ENCODE results near the gene AMH. TPM values are rescaled to one million over a fixed set of nuclear protein-coding genes. Genes with fewer than 3 reads are reported as not detected.
"Not testable (repeated sequence)": the region's sequence is repeated elsewhere in the genome, so short reads cannot be mapped to it uniquely, and the experiment has no call there.

Gene AMH
- total RNA-seq, 1 experiment from 2014 or later, result 5.0 TPM

DNA sequence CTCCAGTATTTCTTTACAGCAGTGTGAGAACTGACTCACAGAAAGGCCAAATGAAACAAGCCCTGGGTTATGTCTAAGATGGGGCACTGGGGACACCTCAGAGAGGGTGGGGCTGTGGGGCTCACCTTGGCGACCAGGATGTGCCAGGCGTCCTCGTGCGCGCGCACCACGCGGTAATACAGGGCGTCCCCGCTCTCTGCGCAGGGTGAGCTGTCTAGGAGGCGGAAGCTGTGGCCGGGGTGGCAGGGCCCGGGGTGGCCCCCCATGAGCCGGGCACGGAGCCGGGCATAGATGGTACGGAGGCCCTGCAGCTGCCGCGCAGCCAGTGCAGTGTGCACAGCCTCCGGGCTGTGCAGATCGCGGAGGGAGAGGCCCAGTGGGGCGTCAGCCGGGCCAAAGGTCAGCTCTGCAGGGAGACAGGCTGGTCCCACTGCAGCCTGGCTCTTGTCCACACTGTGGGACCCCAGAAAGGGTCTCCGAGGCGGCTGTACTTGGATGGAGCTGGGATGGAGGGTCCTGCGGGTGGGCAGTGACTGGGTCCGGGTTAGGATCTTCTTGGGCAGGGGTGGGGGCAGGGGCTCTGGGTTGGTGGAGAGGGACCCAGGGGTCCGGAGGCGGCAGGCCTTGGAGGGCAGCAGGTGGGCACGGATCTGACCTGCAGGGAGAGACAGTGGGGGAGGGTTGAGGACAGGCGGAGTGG lies 29.5 kb downstream of the AMH start:
- intact Hi-C loops (cut with micrococcal nuclease; ENCODE audit: unreplicated experiment), result no loop called here
- Mint-ChIP-seq H3K4me1 (ENCODE audit: low read depth, unreplicated experiment) (peaks cover 8% of the 10 kb centered on the region), H3K36me3 (ENCODE audit: insufficient read depth, unreplicated experiment) (peaks cover 35% of the 10 kb centered on the region), H3K9me3 (ENCODE audit: low read depth, unreplicated experiment) (no peaks in the 10 kb centered on the region), H3K27me3 (ENCODE audit: unreplicated experiment) (no peaks in the 10 kb centered on the region), H3K4me3 (ENCODE audit: low read depth, unreplicated experiment) (no peak overlapping the region), H3K27ac (ENCODE audit: unreplicated experiment) (no peak overlapping the region)
- CTCF ChIA-PET, result no interaction called here
- no TSS peak for BruUV-seq (replicated peaks)
- DNase-seq, result no peak
- no peak for TF ChIP-seq CTCF (IDR thresholded peaks at IDR 0.05; ENCODE audit: unreplicated experiment)

- H3K9me3 Mint-ChIP-seq (ENCODE audit: low read depth, unreplicated experiment), result no peaks in the 10 kb centered on the region
- CTCF ChIA-PET, result no interaction called here
- H3K36me3 Mint-ChIP-seq (ENCODE audit: insufficient read depth, unreplicated experiment), result peaks cover 17% of the 10 kb centered on the region
- H3K4me3 Mint-ChIP-seq (ENCODE audit: low read depth, unreplicated experiment), result no peak overlapping the region
- intact Hi-C loops (cut with micrococcal nuclease; ENCODE audit: unreplicated experiment), result no loop called here
- no peak overlapping the region for H3K27ac Mint-ChIP-seq (ENCODE audit: unreplicated experiment)
- TF ChIP-seq CTCF (IDR thresholded peaks at IDR 0.05; ENCODE audit: unreplicated experiment), result no peak
- H3K4me1 Mint-ChIP-seq (ENCODE audit: low read depth, unreplicated experiment), result no peaks in the 10 kb centered on the region
- no TSS peak for BruUV-seq (replicated peaks)
- DNase-seq, result no peak
- H3K27me3 Mint-ChIP-seq (ENCODE audit: unreplicated experiment), result no peaks in the 10 kb centered on the region
Measured at GRCh38 chr19:2280633-2281264, 31.6 kb downstream of the AMH start.

- H3K36me3 Mint-ChIP-seq (ENCODE audit: insufficient read depth, unreplicated experiment), result peaks cover 17% of the 10 kb centered on the region
- not testable (repeated sequence) for BruUV-seq (replicated peaks)
Measured at GRCh38 chr19:2281265-2282061, 32.3 kb downstream of the AMH start.

DNA sequence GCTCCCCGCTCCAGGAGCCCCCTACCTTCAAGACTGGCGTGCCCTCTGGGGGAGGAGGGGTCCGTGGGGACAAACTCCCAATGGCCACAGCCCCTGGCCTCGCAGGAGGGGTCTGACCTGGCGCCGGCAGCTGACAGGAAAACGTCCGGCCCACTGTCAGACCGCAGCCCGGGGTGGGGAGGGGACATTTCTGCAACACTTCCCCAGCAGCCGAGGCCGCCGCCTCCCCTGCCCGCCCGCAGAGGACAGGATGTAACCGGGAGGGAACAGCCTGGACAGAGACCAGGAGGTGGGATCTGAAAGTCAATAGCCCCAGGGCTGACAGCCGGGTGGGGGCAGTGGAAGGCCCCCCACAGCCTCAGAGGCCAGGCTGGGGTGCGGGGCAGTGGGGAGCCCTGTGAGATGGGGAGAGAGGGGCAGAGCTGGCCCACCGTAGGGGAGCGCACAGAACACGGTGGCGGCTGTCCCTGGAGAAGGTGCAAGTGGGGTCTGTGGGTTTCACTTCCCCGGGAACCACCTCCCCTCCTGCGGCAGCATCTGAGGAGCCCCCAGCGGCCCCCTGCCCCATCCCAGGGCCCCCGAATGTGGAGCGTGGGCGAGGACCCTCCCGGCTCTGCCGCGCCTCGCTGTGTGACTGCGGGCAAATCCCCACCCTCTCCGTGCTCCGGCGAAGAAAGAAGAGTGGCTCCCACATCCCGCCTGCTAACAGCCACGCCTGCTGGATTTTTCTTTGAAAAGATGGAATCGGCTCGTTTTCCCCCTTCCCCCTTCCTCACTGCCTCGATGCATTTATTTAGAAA lies 33.1 kb downstream of the AMH start, which contains the start of gene PEAK3:
TSS of gene PEAK3 (minus strand) at position 114 of the 800 bp plus-strand sequence. CDS start 1,244 bp downstream, outside the sequence.
- H3K27ac Mint-ChIP-seq (ENCODE audit: unreplicated experiment), result no peak within 1 kb of the TSS
- no peak for DNase-seq
- no peak for TF ChIP-seq CTCF (IDR thresholded peaks at IDR 0.05; ENCODE audit: unreplicated experiment)

More at GRCh38 chr19:2281265-2282061, 32.3 kb downstream of the AMH start:
- H3K9me3 Mint-ChIP-seq (ENCODE audit: low read depth, unreplicated experiment); CTCF ChIA-PET; H3K27ac Mint-ChIP-seq (ENCODE audit: unreplicated experiment); intact Hi-C loops (cut with micrococcal nuclease; ENCODE audit: unreplicated experiment); H3K4me3 Mint-ChIP-seq (ENCODE audit: low read depth, unreplicated experiment); H3K4me1 Mint-ChIP-seq (ENCODE audit: low read depth, unreplicated experiment); DNase-seq; H3K27me3 Mint-ChIP-seq (ENCODE audit: unreplicated experiment): not testable (repeated sequence)

More for the DNA sequence above, 33.1 kb downstream of the AMH start, which contains the start of gene PEAK3:
- CTCF ChIA-PET, result no interaction called here
- no peak within 1 kb of the TSS for H3K4me3 Mint-ChIP-seq (ENCODE audit: low read depth, unreplicated experiment)
- intact Hi-C loops (cut with micrococcal nuclease; ENCODE audit: unreplicated experiment), result no loop called here
- H3K9me3 Mint-ChIP-seq (ENCODE audit: low read depth, unreplicated experiment), result no peaks in the 10 kb centered on the region
- no TSS peak for BruUV-seq (replicated peaks)
- peaks cover 14% of the 10 kb centered on the region for H3K36me3 Mint-ChIP-seq (ENCODE audit: insufficient read depth, unreplicated experiment)
- no peaks in the 10 kb centered on the region for H3K27me3 Mint-ChIP-seq (ENCODE audit: unreplicated experiment)
- no peaks in the 10 kb centered on the region for H3K4me1 Mint-ChIP-seq (ENCODE audit: low read depth, unreplicated experiment)

Measured in Calu3 (cell line).